Activated naive CD8-positive, alpha-beta T cell treated with anti-CD3 and anti-CD28 coated beads, Interleukin-2, amount 50 U/mL, for 24 hours (primary cell): ENCODE measurements around the gene TSR2.

Source experiments
- ATAC-seq: fragments of 150-1000 bp; cut with Tn5 transposase; one replicate; pipeline ENCODE4 v1.10.0; 2021
- DNase-seq: peaks from one replicate; pipeline ENCODE4 v3.0.0; 2021
- H3K27ac Mint-ChIP-seq: one replicate; pipeline ENCODE4 v1.8.0; 2021; ENCODE audit warnings: mild to moderate bottlenecking, mixed read lengths
- H3K27me3 Mint-ChIP-seq: one replicate; pipeline ENCODE4 v1.8.0; 2021; ENCODE audit warnings: mixed read lengths
- H3K36me3 Mint-ChIP-seq: one replicate; pipeline ENCODE4 v1.8.0; 2021; ENCODE audit warnings: low read depth, mixed read lengths
- H3K4me1 Mint-ChIP-seq: one replicate; pipeline ENCODE4 v1.8.0; 2021; ENCODE audit warnings: mixed read lengths
- H3K4me3 Mint-ChIP-seq: one replicate; pipeline ENCODE4 v1.8.0; 2021; ENCODE audit warnings: mild to moderate bottlenecking, moderate library complexity, mixed read lengths
- H3K9me3 Mint-ChIP-seq: one replicate; pipeline ENCODE4 v1.8.0; 2021; ENCODE audit warnings: mixed read lengths

TSR2 gene

DNA sequence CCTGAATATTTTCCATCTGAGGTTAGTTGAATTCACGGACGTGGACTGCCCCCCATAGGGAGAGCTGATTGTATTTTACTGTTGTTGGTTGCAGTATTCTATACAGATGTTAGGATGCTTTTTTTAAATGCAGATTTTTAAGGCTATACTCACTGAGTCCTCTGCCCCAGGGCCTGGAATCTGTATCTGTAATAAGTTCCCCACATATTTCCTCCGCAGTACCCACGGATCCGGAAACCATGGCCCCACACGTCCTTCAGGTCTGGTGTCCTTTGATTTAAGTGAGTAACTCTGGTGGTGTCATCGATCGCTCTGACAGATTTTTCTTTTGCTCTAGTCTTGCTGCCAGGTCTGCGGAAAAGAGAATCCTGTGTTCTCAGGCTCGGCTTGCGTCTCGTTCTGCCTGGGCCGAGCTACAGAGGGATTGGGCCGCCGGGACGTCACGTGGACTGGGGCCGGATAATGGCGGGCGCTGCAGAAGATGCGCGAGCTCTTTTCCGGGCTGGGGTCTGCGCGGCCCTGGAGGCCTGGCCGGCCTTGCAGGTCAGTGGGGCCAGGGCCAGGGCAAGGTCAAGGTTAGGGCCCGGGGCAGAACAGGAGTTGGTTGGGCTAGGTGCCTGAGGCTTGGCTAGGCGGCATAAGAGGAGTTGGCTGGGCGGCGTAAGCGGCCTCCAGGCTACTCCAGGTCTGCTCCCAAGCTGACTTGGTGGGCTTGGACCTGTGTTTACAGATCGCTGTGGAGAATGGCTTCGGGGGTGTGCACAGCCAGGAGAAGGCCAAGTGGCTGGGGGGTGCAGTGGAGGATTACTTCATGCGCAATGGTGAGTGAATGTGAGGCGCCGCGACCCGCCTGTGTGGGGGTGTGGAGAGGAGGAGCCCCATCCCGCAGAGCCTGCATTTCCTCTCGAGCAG lies at the start of gene TSR2:
TSS of gene TSR2 (plus strand) at position 445 of the 912 bp plus-strand sequence. CDS start at position 463, 18 bp downstream.
- H3K27ac Mint-ChIP-seq, result peak within 1 kb of the TSS; percentile 80
- peaks cover 17% of the 10 kb centered on the region for H3K36me3 Mint-ChIP-seq
- peak within 1 kb of the TSS; percentile 90 for H3K4me3 Mint-ChIP-seq
- ATAC-seq (peak; percentile 94), DNase-seq (peak; percentile 72)
- peaks cover 23% of the 10 kb centered on the region for H3K4me1 Mint-ChIP-seq
- no peaks in the 10 kb centered on the region for H3K9me3 Mint-ChIP-seq
- no peaks in the 10 kb centered on the region for H3K27me3 Mint-ChIP-seq

- Mint-ChIP-seq H3K4me3 (no peak overlapping the region), H3K9me3 (no peaks in the 10 kb centered on the region), H3K27me3 (no peaks in the 10 kb centered on the region), H3K4me1 (no peaks in the 10 kb centered on the region), H3K27ac (no peak overlapping the region), H3K36me3 (no peaks in the 10 kb centered on the region)
- DNase-seq, result no peak
- ATAC-seq, result no peak
Measured at GRCh38 chrX:54397113-54397512, 43.1 kb upstream of the TSR2 start.

DNA sequence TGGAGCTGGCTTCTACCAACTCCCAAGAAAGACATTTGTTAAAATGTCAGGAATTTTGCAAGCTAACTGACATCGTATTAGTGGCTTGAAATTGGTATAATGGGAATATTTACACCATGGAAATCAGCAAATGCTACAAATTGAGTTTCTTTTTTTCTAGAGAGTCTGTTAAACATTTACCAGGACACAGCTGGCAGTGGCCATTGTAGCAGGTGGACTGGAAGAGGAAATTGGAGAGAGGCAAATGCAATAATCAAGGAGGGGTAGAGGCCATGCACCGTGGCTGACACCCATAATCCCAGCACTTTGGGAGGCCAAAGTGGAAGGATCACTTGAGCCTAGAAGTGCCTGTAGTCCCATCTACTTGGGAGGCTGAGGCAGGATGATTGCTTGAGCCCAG lies 32.9 kb upstream of the TSR2 start:
- ATAC-seq, result no peak
- Mint-ChIP-seq H3K4me3 (no peak overlapping the region), H3K36me3 (no peaks in the 10 kb centered on the region), H3K27me3 (peaks cover 13% of the 10 kb centered on the region), H3K27ac (no peak overlapping the region), H3K4me1 (peaks cover 18% of the 10 kb centered on the region), H3K9me3 (no peaks in the 10 kb centered on the region)
- DNase-seq, result no peak

GRCh38 chrX:54411732-54412131 lies 28.5 kb upstream of the TSR2 start:
- no peaks in the 10 kb centered on the region for H3K36me3 Mint-ChIP-seq
- no peak overlapping the region for H3K27ac Mint-ChIP-seq
- ATAC-seq, result no peak
- peaks cover 30% of the 10 kb centered on the region for H3K4me1 Mint-ChIP-seq
- no peak overlapping the region for H3K4me3 Mint-ChIP-seq
- H3K27me3 Mint-ChIP-seq, result peaks cover 17% of the 10 kb centered on the region
- DNase-seq, result no peak
- no peaks in the 10 kb centered on the region for H3K9me3 Mint-ChIP-seq

DNA sequence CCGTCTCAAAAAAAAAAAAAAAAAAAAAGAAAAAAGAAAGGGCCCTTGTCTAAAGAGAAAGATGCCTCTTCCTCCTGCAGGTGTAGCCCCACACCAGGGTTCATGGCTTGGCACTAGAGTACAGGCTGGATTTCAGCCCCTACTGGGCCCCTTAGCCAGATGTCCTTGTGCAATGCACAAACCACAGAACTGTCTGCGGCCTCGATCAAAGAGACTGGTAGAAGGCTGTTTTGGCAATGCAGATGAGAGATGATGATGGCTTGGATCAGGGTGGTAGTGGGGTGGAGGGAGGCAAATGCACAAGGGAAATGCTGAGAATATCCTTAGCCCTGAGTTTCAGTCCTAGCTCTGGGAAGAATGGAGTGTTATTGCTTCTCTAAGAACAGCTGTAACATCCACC lies 26.5 kb upstream of the TSR2 start:
- Mint-ChIP-seq H3K27ac (no peak overlapping the region), H3K4me3 (no peak overlapping the region), H3K4me1 (peaks cover 24% of the 10 kb centered on the region), H3K36me3 (no peaks in the 10 kb centered on the region), H3K9me3 (no peaks in the 10 kb centered on the region), H3K27me3 (peaks cover 24% of the 10 kb centered on the region)
- ATAC-seq (no peak), DNase-seq (no peak)

GRCh38 chrX:54415534-54416350 lies 24.5 kb upstream of the TSR2 start:
- Mint-ChIP-seq H3K36me3 (no peaks in the 10 kb centered on the region), H3K9me3 (no peaks in the 10 kb centered on the region), H3K4me3 (no peak overlapping the region), H3K27ac (no peak overlapping the region), H3K4me1 (peaks cover 15% of the 10 kb centered on the region), H3K27me3 (peaks cover 26% of the 10 kb centered on the region)
- no peak for ATAC-seq
- DNase-seq, result no peak

DNA sequence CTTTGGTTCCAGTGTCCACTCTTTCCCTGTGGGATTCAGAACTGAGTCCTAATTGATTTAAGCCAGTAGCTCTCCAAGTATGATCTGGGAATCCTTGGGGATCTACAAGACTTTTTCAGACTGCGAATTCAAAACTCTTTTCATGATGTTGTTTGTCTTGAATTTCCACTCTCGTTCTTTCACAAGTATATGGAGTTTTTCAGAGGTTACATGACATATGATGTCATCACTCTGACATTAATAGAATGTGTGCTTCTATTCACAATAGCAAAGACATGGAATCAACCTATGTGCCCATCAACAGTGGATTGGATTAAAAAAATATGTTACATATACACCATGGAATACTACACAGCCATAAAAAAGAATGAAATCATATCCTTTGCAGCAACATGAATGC lies 23.2 kb upstream of the TSR2 start:
- Mint-ChIP-seq H3K4me3 (no peak overlapping the region), H3K27me3 (peaks cover 26% of the 10 kb centered on the region)
- no peak for DNase-seq

DNA sequence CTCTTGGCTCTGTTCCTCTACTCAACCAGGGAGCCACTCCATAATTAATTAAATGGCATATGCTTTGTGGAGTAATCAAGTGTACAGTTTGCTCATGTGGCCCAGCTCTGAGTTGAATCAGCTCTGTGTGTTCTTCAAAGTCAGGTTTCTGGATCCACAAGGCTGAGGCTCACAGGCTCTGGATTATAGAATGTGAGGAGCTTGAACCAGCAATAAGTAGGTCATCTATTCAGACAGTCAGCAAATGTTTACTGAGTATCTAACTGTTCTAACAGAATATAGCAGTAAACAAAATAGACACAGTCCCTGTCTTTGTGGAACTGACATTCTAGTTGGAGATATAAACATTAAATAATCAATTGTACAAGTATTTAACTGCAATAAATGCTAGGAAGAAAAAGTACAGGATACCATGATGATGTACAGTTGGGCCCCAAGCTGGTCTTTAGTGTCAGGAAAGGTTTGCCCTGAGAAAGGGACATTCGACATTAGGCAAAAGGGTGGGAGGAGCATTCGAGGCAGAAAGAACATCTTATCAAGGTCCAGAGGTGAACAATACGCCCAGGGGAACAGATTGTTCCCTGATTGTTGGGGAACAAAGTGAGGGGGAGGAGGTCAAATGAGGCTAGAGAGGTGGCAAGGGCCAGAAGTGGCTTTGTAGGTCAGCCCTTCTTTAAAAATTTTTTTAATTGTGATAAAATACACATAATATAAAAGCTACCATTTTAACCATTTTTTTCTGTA lies 20.5 kb upstream of the TSR2 start:
- Mint-ChIP-seq H3K4me1 (peaks cover 9% of the 10 kb centered on the region), H3K9me3 (no peaks in the 10 kb centered on the region), H3K4me3 (no peak overlapping the region), H3K36me3 (no peaks in the 10 kb centered on the region), H3K27ac (no peak overlapping the region), H3K27me3 (peaks cover 24% of the 10 kb centered on the region)
- DNase-seq (no peak), ATAC-seq (no peak)

More for the DNA sequence above, 23.2 kb upstream of the TSR2 start:
- Mint-ChIP-seq H3K36me3 (no peaks in the 10 kb centered on the region), H3K4me1 (peaks cover 12% of the 10 kb centered on the region), H3K27ac (no peak overlapping the region), H3K9me3 (no peaks in the 10 kb centered on the region)
- no peak for ATAC-seq

DNA sequence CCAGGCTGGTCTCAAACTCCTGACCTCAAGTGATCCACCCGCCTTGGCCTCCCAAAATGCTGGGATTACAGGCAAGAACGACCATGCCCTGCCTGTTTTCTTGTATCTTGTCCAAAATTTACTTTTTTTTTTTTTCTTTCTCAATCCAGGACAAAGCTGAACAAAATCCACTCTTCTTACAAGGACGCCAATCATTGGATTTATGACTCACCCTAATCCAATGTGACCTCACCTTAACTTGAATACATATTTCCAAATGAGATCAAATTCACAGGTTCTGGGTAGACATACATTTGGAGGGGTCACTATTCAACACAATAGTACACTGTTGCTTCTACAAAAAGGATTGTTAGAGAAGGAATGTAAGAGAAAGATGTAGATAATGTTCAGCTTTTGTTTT lies 18.0 kb upstream of the TSR2 start:
- Mint-ChIP-seq H3K27ac (no peak overlapping the region), H3K4me1 (no peaks in the 10 kb centered on the region), H3K4me3 (no peak overlapping the region), H3K9me3 (no peaks in the 10 kb centered on the region), H3K27me3 (peaks cover 13% of the 10 kb centered on the region), H3K36me3 (no peaks in the 10 kb centered on the region)
- DNase-seq (no peak), ATAC-seq (no peak)

DNA sequence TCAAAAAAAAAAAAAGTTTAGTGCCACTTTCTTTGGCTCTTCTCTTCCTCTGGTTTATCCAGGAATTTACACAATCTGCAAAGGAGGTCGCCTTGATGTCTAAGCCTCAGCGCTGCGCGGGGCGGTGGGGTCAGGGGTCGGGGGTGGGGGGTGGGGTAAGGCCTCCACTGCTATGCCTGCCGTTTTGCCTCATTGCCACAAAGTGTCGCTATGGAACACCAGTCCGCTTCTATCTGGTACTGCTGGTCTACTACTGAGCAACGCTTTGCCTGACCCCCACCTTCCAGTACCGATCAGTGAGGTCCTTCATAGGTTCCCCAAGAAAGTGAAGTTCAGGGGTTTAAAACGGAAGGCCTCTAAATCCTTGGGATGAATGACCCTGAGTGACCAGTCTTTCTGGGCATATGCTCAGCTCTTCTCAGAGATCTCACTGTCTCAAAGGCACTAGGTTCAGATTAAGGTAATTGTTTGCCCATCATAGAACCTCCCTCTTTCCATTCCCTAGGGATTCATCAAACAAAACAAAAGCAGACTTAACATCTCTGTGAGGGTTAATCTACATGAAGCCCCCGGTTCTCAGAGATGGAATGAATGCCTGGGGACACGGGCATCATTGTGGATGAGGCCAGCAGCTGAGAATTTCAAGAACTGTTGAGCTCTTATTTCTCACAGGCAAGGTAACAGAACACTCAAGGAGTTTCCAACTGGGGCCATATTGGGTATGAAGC lies 16.9 kb upstream of the TSR2 start:
- Mint-ChIP-seq H3K36me3 (no peaks in the 10 kb centered on the region), H3K4me3 (no peak overlapping the region), H3K4me1 (no peaks in the 10 kb centered on the region), H3K27me3 (peaks cover 12% of the 10 kb centered on the region), H3K9me3 (no peaks in the 10 kb centered on the region), H3K27ac (no peak overlapping the region)
- no peak for DNase-seq
- no peak for ATAC-seq

DNA sequence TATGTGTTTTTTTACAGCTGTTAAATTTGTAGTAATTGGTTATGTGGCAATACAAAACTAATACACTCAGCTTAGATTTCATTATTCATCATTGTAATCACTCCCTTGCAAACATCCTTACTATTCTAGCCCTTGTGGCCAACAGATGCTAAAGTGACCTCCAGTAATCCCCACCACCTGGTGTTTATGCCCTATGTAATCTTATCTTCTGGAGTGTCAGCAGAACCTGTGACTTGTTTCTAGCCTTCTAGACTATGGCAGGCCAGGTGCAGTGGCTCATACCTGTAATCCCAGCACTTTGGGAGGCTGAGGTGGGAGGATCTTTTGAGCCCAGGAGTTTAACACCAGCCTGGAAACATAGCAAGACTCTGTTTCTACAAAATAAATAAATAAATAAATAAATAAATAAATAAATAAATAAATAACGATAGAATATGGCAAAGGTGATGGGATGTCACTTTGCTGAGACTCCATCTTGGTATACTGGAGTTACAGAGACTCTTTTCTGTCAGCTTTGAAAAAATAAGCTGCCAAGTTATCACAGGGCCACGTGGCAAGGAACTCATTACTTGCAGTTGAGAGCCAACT lies 12.3 kb upstream of the TSR2 start:
- Mint-ChIP-seq H3K27me3 (peaks cover 2% of the 10 kb centered on the region), H3K4me1 (no peaks in the 10 kb centered on the region), H3K27ac (no peak overlapping the region), H3K9me3 (no peaks in the 10 kb centered on the region), H3K36me3 (no peaks in the 10 kb centered on the region), H3K4me3 (no peak overlapping the region)
- ATAC-seq (no peak), DNase-seq (no peak)

DNA sequence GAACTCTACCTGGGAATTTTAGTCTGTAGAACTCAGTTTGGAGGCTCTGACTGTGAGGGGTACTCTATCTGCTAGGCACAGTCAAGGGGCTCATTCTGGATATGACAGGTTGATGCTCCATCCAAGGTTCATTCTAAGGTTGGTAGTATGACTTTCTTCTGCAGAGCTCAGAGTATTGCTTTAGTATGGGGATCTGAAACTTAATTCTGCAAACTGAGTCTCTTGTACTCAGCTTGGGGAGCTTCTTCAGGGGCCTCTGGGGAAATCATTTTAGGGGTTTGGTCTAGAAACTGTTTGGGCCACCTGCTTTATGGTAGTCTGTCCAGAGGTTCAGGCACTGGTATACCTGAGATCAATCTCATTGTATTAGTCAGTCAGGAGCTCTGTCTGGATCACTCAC lies 9.7 kb upstream of the TSR2 start:
- H3K36me3 Mint-ChIP-seq, result no peaks in the 10 kb centered on the region
- H3K27me3 Mint-ChIP-seq, result peaks cover 2% of the 10 kb centered on the region
- no peaks in the 10 kb centered on the region for H3K4me1 Mint-ChIP-seq
- no peak overlapping the region for H3K27ac Mint-ChIP-seq
- H3K9me3 Mint-ChIP-seq, result no peaks in the 10 kb centered on the region
- DNase-seq (no peak), ATAC-seq (no peak)
- no peak overlapping the region for H3K4me3 Mint-ChIP-seq

- Mint-ChIP-seq H3K27ac (no peak overlapping the region), H3K4me1 (peaks cover 4% of the 10 kb centered on the region), H3K27me3 (no peaks in the 10 kb centered on the region), H3K4me3 (no peak overlapping the region), H3K9me3 (no peaks in the 10 kb centered on the region), H3K36me3 (no peaks in the 10 kb centered on the region)
- DNase-seq (no peak), ATAC-seq (no peak)
Measured at GRCh38 chrX:54435121-54435520, 5.1 kb upstream of the TSR2 start.

DNA sequence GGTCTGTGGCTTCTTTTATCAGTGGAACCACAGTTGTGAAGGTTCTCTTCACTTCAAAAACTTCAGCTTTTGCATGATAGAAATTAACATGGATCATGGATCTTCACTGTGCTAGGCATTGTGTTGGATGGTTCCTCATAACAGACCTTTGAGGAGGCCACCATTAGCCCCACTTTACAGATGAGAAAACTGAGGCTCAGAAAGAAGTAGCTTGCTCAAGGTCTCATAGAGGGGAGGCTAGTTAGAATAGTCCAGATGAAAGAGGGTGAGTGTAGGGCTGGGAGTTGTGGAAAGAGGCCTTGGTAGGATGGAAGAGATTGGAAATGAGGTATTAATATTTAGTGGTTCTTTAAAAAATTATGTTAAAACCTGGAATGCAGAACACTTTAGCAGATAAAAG lies 2.6 kb downstream of the TSR2 start:
- Mint-ChIP-seq H3K4me3 (no peak overlapping the region), H3K27ac (no peak overlapping the region), H3K27me3 (no peaks in the 10 kb centered on the region), H3K36me3 (peaks cover 20% of the 10 kb centered on the region), H3K4me1 (peaks cover 23% of the 10 kb centered on the region), H3K9me3 (no peaks in the 10 kb centered on the region)
- no peak for ATAC-seq
- DNase-seq, result no peak
